ENCODE results near the gene PRR7.
"Not testable (repeated sequence)": the region's sequence is repeated elsewhere in the genome, so short reads cannot be mapped to it uniquely, and the experiment has no call there.

Gene PRR7

GRCh38 chr5:177484902-177485549 is 38.4 kb downstream of the PRR7 start:
- DNase-seq (ENCODE audit: low spot score): no peak

- DNase-seq (ENCODE audit: low spot score): not testable (repeated sequence)
Observed at GRCh38 chr5:177485753-177486152, 39.1 kb downstream of the PRR7 start.

GRCh38 chr5:177486256-177486655 is 39.6 kb downstream of the PRR7 start:
- DNase-seq (ENCODE audit: low spot score): no peak

- no peak for DNase-seq (ENCODE audit: low spot score)
Observed at GRCh38 chr5:177487144-177487543, 40.5 kb downstream of the PRR7 start.

- DNase-seq (ENCODE audit: low spot score): no peak
Observed at GRCh38 chr5:177487975-177488374, 41.4 kb downstream of the PRR7 start.

DNA sequence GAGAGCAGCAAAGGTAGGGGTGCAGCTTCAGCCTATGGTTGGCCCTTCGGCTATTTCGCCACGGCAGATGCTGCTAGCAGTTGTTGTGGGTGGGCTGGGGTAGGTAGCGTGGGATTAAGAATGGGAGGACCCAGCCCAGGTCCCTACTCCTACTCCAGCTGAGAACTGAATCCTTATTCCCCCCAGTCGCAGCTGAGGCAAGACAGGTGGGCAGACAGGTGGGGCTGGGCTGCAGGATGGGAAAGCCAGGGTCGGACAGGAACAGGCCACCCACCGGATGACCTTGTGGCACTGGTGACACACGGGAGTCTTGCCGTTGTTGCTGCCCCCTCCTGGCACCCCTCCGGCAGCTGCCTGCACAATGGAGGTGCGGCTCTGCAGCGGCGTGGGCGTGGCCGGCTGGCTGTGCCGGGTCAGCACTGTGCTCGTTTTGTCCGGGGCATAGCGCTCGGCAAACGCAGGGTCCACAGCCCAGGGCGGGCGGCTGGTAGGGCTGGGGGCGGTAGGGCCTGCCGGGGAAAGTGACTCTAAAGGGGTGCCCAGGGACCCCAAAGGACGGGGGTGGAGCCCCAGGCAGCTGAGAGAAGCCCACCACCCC is 42.6 kb downstream of the PRR7 start:
- DNase-seq (ENCODE audit: low spot score): no peak

- no peak for DNase-seq (ENCODE audit: low spot score)
Observed at GRCh38 chr5:177490311-177490991, 43.8 kb downstream of the PRR7 start.

GRCh38 chr5:177490992-177491391 is 44.4 kb downstream of the PRR7 start:
- DNase-seq (ENCODE audit: low spot score): no peak

DNA sequence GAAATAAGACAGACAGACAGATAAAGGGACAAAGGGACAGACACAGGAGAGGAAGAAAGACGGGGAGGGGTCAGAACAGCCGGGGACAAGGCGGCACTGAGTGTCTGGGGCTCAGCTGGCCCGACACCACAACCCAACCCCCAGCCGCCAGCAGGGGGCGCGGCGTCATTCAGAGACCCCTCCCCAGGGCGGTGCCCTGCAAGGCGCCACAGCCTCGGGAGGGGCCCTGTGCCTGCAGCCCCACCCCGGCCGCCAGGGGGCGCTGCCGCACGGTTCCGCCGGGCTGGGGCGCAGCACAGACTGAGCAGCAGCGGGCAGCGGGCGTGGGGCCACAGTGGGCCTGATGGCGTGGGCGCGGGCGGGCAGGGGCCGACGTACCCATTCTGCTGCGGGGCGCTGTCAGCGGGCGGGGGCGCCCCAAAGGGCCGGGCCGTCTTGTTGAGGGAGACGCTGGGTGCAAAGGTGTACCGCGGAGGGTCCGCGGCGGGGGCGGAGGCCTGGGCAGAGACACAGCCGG is 44.9 kb downstream of the PRR7 start:
- peak; percentile 71 for DNase-seq (ENCODE audit: low spot score)

DNA sequence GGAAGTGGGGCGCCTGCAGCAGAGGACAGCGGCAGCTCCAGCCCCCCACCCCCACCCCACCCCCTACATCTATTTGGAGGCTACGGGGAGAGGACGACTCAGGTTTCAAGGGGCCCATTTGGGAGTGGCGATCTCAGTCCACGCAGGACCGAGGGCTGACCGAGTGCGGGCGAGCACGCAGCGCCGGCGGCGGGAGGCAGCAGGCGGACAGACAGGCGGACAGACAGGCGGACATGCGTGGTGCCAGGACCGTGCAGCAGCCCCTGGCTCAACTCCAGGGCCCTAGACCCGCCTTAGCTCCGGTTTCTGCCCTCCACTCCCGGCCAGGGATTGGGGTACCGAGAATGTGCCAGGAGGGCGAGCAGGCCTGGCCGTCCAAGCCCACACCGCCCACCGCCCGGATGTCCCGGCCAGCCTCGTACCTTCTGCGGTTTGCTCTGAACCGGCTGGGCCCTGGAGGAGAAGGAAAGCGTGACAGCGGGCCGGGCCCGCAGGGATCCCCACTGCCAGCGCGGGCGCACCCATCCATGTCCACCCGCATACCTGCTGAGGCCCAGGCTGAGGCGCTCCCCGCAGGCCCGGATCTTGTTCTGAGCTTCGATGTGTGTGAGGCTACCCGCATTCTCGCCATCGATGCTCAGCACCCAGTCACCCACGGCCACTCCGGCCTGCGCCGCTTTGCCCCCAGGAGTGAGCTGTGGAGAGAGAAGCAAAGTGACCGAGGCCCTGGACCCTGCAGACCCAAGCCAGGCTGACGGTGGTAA is 45.6 kb downstream of the PRR7 start:
- DNase-seq (ENCODE audit: low spot score): no peak

GRCh38 chr5:177492841-177493240 is 46.2 kb downstream of the PRR7 start:
- no peak for DNase-seq (ENCODE audit: low spot score)

GRCh38 chr5:177493795-177494345 is 47.3 kb downstream of the PRR7 start:
- no peak for DNase-seq (ENCODE audit: low spot score)

GRCh38 chr5:177494346-177495195 is 48.0 kb downstream of the PRR7 start:
- peak; percentile 94 for DNase-seq (ENCODE audit: low spot score)

DNA sequence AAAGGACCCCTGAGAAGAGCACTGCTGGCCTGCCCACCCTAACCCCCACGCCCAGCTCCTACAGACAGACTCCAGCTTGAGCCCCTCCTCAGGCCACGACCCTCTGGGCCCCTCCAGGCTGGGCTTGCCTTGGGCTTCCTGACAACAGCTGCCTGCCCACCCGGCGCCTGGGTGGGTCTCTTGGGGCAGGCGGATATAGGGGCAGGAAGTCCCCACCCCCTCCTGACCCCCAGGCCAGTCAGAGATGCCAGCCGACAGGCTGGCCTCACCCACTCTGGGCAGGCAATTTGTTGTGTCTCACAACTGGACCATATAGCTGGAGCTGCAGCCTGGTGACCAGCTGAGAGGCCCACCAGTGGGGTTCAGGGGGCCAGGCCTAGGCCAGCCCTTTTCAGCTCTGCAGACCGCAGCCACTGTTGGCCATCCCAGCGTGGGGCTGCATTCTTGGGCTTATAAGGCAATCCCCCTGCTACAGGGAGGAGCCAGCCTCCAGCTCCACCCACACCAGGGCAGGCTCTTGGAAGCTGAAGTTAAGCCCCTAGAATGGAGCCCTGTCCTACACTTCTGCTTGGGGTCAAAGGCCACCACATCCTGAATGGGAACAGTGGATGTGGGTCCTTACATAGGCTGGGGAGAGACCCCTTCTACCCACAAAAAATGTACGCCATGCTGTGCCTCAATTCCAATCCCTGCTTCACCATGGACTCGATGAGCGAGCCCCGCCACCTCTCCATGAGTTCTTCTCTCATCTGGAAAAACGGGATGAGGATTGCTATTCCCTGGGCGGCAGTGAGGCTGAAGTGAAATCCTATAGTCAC is 48.8 kb downstream of the PRR7 start:
- DNase-seq (ENCODE audit: low spot score): peak; percentile 89

DNA sequence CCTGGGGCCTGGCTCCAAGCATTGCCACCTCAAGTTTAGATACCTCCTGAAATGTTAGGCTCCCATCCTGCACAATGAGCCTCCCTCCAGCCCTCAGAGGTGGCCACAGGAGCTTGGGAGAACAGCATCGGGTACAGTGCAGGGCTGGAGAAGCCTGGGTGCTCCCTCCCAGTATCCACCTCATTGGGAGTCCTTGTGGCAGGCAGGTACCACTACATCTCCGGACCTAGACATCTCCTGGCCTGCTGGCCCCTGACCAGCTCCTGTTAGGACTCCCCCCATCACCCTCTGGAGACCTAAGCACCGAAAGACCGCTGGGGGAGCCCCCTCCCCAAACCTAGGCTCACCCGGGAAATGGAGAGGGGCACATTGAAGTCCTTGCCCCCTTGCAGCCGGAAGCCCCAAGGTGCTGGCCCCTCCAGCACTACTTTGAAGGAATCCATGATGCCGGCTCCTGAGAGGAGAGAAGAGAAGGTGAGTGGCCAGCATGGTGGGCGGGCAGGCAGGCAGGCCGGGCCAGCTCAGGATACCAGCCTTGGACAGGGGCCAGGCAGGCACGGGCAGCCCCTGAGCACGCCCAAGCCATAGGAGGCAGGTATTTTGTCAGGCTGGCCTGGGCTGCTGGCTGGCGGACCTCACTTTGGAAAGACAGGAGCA is 49.6 kb downstream of the PRR7 start:
- peak; percentile 56 for DNase-seq (ENCODE audit: low spot score)

DNA sequence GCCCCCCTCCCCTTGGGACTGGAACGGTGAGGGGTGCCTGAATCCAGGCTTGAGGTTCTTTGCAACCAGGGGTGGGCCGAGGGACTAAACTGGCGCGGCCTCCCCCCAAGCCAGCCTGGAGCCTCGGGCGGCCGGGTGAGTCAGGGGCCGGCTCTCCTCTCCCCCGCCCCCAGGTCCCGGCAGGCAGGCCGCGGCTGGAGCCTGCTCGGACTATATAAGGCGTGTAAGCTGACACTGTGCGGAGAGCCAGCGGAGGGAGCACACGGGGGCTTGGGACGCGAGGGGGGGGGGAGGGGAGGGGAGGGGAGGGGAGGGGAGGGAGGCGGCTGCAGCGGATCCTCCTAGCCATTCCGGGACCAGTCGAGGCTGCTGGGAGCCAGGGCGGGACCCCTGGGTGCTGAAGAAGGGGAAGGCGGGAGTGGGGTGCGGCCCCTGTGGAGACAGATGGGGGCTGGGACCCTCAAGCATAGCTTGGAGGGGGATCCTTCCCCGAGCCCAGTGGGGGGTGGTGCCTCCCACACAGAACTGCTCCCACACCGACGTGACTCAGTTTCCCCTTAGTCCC is 50.2 kb downstream of the PRR7 start:
- DNase-seq (ENCODE audit: low spot score): peak; percentile 92

DNA sequence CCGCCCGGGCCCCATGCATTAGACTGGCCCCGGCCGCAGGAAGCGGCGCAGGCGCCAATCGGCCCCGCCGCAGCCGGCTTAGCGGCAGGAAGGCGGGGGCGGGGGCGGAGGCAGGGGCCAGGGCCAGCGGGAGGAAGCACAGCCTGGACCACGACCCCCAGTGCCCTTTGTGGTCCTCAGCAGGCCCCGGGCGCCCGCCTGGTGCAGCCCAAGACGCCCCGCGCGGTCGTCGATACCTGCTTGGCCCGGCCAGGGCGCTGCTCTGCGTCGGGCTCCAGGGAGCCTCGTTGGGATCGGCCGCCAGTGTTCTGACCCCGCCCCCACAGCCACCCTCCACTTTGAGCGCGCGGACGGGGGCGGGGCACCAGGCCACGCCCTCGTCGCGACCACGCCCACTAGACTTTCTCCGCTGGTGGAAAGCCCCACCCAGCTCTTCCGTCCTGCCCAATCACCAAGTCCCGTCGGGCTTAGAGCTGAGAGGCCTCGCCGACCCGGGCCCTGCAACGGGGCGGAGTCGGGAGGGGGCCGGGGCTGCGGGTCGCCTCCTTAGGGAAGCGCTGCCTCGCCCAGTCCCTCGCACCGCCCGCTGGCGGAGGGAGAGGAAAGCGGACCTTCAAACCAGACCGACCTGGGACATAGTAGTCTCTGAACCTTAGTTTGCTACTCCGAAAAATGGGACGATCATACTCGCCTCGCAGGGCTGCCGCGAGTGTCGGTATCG is 50.8 kb downstream of the PRR7 start, which contains the start of gene PDLIM7:
PDLIM7 (minus strand) TSS at position 313 of the 721 bp plus-strand sequence. CDS start 1,092 bp downstream, outside the sequence.
- peak; percentile 99 for DNase-seq (ENCODE audit: low spot score)

- DNase-seq (ENCODE audit: low spot score): no peak
Observed at GRCh38 chr5:177498013-177498787, 51.6 kb downstream of the PRR7 start.
